GM19455 (cell line): ENCODE measurements around the gene CEMP1.

Source experiments
- ATAC-seq: cut with Tn5 transposase; IDR thresholded peaks from one replicate; pipeline ENCODE4 v1.9.1; 2021; ENCODE audit not compliant: unreplicated experiment

The CEMP1 gene

DNA sequence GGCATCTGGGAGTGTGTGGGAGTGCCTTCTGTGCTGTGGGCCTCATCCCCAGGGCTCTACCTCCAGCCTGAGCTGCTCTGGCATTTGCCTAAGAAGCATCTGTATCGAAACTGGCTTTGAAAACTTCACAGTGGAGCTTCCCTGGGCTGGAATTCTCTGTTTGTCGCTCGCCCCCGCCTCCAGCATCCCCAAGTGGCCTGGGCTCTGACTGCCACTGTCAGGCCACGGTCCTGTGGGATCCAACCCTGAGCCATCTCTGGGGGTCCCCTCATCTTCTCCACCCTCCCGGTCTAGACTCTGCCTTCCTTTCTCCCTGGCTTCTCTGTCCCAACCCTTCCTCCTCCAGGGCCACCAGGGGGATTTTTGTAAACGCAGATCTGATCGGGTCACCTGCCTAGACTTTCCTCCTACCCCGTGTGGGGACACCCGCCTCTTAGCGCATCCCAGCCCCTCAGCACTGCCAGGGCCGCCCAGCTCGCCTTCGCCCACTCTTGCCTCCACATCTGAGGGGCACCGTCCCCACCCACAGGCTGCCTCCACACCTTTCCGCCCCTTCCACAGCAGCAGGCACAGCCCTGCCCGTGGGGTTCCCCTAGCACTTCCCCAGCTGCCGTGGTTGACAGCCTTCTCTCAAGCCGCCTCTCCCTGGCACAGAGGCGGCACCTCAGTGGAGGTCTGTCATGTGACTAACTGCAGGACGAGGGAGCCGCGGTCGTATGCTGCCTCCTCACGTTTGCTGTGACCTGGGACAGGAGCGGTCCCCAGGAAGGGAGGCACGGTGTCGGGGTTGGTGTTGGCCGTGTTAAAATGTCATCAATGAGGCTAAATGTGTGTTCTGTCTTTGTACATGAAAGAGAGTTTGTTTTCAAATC, 44.3 kb downstream of the CEMP1 start:
- ATAC-seq = no peak

DNA sequence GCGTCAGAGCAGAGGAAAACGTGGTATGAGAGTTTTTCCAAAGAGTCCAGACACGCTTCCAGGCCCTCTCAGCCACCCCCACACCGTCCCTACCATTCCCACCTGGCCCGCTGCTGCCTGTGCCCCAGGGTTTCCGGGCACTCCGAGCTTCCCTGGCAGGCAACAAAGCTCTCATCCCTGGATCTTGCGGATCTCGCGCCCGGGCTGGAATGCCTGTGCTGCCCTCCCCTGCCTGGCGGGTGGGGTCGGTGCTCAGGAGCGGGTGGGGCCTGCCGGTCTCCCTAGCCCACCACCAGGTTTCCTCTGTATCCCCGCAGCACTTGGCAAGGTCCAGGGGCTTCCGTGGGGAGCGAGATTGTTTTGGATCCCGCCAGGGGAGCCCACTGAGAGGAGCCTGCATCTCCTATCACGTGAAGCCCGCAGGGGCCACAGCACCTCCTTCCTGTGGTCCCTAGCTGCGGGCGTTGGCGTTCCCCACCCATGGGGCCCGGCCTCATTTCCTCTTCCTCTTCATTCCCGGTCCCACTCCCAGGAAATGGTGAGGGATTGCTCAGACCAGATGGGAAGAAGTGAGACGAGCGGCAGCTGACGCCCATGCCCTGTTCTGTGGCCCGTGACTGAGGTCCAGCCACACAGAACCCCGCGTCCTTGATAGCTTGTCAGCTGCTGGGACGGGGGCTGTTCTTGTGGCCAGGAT, 45.2 kb downstream of the CEMP1 start:
- no peak for ATAC-seq

DNA sequence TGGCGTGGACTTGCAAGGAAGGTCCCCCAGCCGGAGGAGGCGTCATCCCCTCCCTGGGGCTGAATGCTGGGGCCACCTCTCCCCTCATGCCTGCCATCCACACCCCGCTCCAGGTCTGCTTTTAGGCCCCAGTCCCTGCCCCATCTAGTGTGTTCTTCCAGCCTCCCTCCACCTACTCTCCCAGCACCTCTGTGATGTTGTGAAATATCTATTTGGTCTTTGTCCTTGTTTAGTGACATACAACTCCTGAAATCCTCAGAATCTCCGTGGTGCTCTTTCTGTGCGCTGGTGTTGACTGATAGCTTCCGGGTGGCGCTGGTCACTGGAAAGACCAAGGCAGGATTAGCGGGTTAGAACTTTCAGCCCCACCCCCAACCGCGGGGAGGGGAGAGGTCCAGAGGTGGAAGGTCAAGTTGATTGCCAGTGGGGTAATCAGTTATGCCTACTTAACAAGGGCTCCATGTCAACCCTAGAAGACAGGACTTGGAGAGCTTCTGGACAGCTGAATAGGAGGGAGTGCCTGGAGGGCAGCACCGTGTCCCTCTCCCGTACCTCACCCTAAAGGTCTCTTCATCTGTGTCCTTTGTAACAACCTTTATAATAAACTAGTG, 46.2 kb downstream of the CEMP1 start:
- ATAC-seq = no peak

DNA sequence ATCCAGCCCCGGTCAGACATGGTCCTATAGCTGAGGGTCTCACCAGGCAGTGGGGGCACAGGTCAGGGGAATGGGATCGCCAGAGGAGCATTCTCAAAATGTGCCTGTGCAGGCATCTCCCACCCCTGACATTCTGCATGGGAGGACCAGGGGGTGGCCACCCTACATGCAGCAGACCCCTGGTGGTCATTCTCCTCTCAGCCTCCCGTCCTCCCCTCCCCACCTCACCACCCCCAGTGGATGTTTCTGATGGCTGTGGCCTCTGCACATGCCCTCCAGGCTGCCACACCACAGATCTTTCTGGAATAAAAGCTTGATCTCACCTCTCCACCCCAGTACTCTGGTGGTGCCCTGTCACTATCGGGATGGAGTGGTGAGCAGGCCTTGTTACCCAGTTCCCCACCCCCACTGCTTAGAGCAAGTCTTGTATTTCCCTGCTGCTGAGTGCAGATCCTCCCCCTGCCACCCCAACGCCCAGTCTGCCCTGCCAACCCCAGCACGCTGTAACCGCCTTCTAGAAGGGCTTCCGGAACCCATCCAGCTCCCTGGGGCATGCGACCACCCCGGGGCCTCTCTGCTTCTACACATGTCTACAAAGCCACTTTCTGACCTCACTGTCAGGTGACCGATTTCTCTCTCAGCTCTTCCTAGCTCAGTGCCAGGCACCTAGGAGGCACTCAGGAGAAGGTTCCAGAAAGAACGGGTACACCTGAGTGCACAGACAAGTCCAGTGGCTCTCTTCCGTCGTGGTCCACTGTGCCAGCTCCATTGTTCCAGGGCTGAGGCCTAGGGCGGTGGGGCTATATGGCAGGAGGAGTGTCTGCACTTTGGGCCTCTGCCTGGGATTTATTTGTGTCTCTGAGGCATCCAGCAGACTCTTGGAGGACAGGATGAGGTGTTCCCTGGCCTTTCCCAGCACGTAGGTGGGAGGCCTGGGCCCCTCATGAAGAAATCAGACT, 47.0 kb downstream of the CEMP1 start:
- no peak for ATAC-seq

DNA sequence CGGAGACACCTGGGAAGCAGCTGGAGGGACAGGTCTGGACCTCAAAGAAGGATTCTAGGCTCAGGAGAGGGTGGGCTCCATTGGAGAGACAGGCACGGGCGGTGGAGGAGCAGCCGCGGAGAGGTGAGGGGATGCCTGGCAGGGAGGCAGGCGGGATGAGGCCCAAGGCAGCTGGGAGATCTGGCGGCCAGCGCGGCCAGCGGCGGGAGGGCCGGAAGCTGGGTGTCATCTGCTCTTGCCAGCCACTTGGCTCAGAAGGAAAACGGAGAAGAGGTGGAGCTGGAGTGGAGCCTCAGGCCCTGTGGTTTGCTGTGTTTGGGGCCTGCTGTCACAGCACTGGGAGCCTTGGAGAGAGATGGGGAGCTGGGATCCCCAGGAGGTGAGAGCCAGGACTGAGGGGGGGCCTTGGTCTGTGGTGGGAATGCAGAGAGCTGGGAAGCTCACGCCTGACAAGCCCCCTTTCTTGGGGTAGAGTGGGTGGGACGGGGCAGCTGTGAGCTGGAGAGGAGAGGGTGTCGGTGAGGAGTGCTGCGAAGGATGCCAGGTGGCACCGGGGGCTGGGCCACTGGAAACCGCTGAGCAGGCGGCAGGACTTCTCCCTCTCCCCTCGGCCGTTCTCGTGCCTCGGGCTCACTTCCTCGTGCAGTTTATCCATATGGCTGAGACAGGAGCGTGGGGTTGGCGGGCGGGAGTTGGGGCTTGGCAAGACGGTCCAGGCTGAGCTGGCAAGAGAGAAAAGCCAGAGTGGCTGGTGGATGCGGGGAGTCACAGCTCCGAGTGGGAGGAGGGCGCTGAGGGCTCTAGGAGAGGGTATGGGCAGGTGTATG, 48.3 kb downstream of the CEMP1 start:
- ATAC-seq = no peak

DNA sequence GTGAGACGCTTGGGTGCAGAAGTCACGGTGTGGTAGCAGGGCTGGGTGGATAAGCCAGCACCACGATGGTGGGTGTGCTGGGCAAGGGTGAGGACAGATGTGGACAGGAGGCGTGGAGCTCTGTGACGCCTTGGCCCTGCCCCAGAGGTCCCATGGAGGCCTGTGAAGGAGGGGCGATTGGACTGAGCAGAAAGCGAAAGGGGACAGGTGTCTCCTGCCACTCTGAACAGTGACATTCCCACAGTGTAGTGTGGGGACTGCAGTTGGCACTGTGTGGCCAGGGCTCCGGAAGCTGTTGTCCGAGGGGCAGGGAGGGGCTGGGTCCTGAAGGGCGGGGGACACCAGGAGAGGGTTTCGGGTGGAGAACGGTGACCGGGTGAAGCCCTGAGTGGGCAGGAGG, 49.0 kb downstream of the CEMP1 start:
- ATAC-seq = no peak

DNA sequence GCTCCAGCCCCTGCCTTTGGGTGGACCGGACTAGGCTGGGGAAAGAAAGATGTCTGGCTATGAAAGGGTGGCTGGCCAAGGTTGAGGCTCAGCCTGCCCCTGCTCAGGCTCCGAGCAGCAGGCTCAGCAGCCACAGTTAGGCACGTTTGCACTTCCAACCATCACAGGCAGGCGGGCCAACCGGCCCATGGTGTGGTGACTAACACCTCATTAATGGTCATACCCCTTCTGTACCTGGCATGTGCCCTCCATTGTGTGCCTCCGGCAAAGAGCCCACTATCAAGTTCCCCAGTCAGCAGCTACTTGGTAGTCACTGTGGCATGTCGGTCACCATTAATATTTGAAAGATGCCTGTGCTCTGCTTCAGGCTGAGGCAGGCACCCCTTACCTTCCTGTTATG, 49.5 kb downstream of the CEMP1 start:
- no peak for ATAC-seq

DNA sequence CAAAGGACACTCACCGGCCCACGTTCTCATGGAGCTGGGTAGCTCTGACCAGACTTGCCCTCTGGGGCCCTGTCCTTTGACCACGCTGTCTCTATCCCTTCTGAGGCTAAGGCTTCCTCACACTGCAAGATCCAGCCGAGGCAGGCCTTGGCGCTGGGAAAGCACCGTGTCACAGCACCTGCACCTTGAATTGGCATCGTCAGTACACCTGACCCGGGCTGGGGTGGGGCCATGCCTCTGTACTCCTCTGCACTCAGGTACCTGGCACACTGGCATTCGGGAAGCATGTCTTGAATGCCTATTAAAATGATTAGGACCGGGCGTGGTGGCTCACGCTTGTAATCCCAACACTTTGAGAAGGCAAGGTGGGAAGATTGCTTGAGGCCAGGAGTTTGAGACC, 50.3 kb downstream of the CEMP1 start:
- no peak for ATAC-seq
